ENCODE results near the gene SYPL1. TPM values are rescaled to one million over a fixed set of nuclear protein-coding genes. Genes with fewer than 3 reads are reported as not detected.
A peak's percentile ranks its signal among the peaks of the same experiment; 100 is the strongest.

Gene SYPL1
- total and polyA plus RNA-seq, 8 donors: 16.4 to 44.7 (median 33.5) TPM

DNA sequence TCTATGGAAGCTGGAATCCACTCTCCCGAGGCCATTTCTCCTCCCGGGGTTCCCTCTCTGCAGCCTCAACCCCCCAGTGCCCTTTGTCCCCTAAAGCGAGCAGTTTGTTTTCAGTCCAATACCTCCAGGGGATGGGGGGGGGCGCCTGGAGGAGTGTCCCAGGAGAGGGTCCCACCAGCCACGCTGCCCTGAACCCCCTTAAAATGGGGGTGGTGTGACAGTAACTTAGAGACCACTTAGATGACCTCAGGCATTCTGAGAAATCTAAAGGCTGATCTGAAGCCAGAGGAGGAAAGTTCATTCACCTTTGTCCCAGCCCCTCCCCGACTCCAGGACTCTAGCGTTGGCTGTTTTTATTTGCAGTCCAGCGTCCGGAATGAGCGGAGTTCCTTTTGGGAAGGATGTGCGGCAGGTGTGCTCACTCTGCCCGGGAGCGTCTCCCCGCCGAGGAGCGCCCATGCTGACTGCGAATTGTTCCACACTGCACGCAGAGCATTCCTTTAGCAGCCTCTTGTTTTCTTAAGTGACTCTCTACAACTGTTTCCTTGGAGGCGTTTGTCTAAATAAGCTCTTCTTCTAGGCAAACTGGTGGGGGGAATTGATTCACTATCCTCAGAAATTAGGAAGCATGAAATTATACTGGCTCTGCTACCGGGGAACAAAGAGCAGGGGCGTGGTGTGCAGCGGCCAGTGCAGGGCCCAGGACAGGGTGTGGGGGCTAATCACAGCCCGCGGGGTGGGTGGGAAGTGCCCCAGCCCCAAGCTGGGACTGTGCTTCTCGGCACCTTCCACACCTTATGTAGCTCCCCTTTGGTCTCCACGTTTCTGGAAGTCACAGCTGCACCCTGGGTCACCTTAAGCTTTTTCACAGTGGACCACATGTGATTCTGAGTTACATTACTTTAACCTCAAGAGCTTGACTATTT, 46.3 kb downstream of the SYPL1 start:
- intact Hi-C loops (cut with DNase I): loop anchor here in 1 of 3 donors (10.0 kb wide), 1 partner anchor 89 kb away; no protein-coding TSS in a partner anchor
- DNase-seq: no peak
- no peaks in the 10 kb centered on the region for H3K9me3 ChIP-seq
- peak overlapping the region in 2 of 4 donors; percentile 3 to 11 for H3K4me3 ChIP-seq
- peaks cover 7 to 11% (median 10%) of the 10 kb centered on the region in 3 donors for H3K4me1 ChIP-seq
- no peak for TF ChIP-seq CTCF (IDR thresholded peaks at IDR 0.05)
- H3K27ac ChIP-seq: peak overlapping the region; percentile 48 to 75 (median 58)
- WGBS, 2 donors: 40 to 42% methylated on average over 26 of the region's 26 CpGs
- peak in 3 of 4 donors; percentile 11 to 24 (median 21) for ATAC-seq
- no peaks in the 10 kb centered on the region for H3K36me3 ChIP-seq
- no peaks in the 10 kb centered on the region for H3K27me3 ChIP-seq
- FAIRE-seq: no peak

- no peaks in the 10 kb centered on the region for H3K9me3 ChIP-seq
- peak; percentile 81 to 91 (median 86) for ATAC-seq
- intact Hi-C loops (cut with DNase I): loop anchor here in 1 of 3 donors (10.0 kb wide), 1 partner anchor 90 kb away; no protein-coding TSS in a partner anchor
- peaks cover 0 to 6% (median 1%) of the 10 kb centered on the region in 3 donors for H3K4me1 ChIP-seq
- 48% methylated on average over 14 of the region's 14 CpGs for WGBS, 2 donors
- H3K27me3 ChIP-seq: no peaks in the 10 kb centered on the region
- no peaks in the 10 kb centered on the region for H3K36me3 ChIP-seq
- H3K4me3 ChIP-seq: peak overlapping the region in 2 of 4 donors; percentile 3 to 11
- FAIRE-seq: no peak
- no peak for TF ChIP-seq CTCF (IDR thresholded peaks at IDR 0.05)
- peak overlapping the region; percentile 48 to 75 (median 58) for H3K27ac ChIP-seq
- DNase-seq: peak in 5 of 6 donors; percentile 59 to 74 (median 68)
Observed at GRCh38 chr7:106064771-106065574, 47.1 kb downstream of the SYPL1 start.

- no peaks in the 10 kb centered on the region for H3K27me3 ChIP-seq
- WGBS, 2 donors: 89 to 91% methylated on average over 8 of the region's 8 CpGs
- no peak overlapping the region for H3K4me3 ChIP-seq
- no peaks in the 10 kb centered on the region for H3K9me3 ChIP-seq
- intact Hi-C loops (cut with DNase I): loop anchor here in 1 of 3 donors (10.0 kb wide), 1 partner anchor 90 kb away; no protein-coding TSS in a partner anchor
- no peak for DNase-seq
- H3K36me3 ChIP-seq: no peaks in the 10 kb centered on the region
- FAIRE-seq: no peak
- H3K4me1 ChIP-seq: no peaks in the 10 kb centered on the region
- peak in 1 of 4 donors; percentile 3 for ATAC-seq
- TF ChIP-seq CTCF (IDR thresholded peaks at IDR 0.05): no peak
- peak overlapping the region in 3 of 4 donors; percentile 49 to 75 (median 68) for H3K27ac ChIP-seq
Observed at GRCh38 chr7:106064316-106064715, 47.8 kb downstream of the SYPL1 start.

DNA sequence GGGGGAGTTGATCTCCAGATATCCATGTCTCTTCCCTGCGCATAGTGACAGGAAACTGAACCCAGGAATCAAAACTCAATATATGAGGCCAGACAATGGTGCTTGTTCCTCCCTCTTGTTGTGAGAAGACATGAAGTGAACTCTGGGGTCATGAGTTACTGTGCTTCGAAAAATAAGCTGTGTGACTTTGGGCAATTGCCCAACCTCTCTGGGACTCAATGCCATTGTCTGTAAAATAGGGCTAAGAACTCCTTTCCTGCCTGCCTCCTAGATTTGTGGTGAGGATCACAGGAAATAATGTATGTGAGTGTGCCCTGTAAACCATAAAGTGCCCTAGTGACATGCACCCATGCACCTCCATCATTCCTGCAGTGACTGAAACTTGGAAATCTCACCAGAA, 48.4 kb downstream of the SYPL1 start:
- no peaks in the 10 kb centered on the region for H3K4me1 ChIP-seq

More for the DNA sequence above, 48.4 kb downstream of the SYPL1 start:
- Histone ChIP-seq H3K27me3 (no peaks in the 10 kb centered on the region), H3K4me3 (no peak overlapping the region), H3K9me3 (no peaks in the 10 kb centered on the region), H3K36me3 (no peaks in the 10 kb centered on the region), H3K27ac (no peak overlapping the region)
- ATAC-seq (no peak), FAIRE-seq (no peak), DNase-seq (no peak)
- 90 to 93% methylated on average over 2 of the region's 2 CpGs for WGBS, 2 donors
- TF ChIP-seq CTCF (IDR thresholded peaks at IDR 0.05): no peak
- intact Hi-C loops (cut with DNase I): loop anchor here in 1 of 3 donors (10.0 kb wide), 1 partner anchor 91 kb away; no protein-coding TSS in a partner anchor

All from pancreas (tissue), 10 donors.